NCI-H2196 treated with DMSO at 0.1 percent for 48 hours (cell line): ENCODE results near the gene ARHGDIB.

ENCODE experiments used
- DNase-seq: peaks from one replicate; lab custom pipeline; 2025; ENCODE audit not compliant: unreplicated experiment; lab: John Stamatoyannopoulos, UW

Gene ARHGDIB

DNA sequence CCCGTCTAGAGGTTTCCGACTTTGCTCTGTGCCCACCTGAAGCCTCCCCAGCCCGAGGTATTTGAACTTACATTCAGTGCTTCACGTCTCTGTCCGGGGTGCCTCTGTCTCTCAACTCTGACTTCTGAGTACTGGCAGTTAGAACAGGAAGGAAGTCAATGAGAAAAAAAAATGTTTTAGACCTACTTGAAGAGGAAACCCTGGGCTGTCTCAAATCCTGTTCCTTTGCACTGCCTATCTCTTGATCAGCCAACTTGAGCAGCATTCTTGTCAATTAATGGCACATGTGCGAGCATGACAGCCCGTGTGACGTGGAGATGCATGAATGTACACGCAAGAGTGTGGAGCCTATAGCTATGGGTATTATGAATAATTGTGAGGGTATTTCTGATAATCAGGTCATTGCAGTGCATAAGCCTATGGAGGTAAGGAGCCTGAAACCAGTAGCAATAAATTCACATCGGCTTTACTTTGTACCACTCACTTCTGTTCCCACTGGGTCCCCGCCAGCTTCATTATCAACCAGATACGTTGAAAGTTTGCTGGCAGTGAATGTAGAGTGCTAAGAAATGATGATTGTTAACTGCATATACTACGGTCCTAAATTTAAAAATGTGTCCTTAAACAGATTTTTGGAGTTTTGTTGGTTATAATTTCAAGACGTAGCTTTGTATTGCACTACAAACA lies at the start of gene ARHGDIB:
Gene ARHGDIB, minus strand, starts transcription at position 136 of the 687 bp plus-strand sequence. CDS start 10,889 bp downstream, outside the sequence.
- no peak for DNase-seq

DNA sequence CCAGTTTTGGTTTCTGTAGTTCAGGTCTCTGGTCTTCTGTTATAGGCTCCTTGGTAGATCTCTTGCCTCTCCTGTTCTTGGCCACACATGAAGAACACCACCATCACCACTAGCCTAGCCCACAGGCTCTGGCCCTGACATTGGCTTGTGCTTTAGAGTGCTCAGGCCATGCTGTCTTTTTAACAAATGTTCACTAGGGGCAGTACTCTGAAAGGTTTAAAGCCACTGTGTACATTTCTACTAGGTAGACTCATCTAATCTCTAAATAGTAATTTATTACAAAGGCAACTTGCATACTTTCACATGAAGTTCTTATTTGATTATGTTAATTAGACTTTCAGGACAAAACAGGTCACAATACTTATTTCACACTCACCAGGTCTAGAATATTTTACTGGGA lies 49.8 kb upstream of the ARHGDIB start:
- DNase-seq, result no peak

DNA sequence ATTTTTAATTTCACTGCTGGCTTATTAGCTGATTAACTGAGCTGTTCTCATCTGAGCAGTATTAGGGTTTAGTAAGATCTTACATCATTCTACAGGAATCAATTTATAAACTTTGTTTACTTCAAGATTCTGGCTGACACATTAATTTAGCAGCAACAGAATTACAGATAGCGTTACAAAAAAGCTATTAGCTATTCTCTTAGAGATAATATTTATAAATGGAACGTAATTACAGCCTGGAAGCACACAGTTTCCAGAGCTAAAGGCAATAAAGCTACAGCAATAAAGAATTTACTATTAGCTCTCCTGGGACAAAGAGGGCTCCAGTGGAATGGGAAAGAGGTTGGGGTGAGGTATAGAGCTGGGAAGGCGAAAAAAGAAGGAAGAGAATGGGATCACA lies 46.1 kb upstream of the ARHGDIB start:
- no peak for DNase-seq

DNA sequence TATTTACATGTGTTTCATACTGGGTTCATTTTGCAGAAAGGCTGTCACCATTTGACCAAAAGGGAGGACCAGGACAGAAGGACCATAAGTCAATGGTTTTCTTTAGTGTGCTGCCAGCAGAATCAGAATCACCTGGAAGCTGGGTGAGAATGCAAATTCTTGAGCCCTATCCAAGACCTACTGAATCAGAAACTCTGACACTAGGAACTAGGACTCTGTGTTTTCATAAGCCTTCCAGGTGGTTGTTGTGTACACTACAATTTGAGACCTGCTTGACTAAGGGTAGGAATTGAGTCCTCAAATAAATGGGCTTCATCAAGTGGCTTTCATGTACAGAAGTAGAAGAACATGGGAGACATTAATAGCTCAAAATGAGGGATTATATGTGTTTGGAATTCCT lies 43.7 kb upstream of the ARHGDIB start:
- DNase-seq, result no peak

DNA sequence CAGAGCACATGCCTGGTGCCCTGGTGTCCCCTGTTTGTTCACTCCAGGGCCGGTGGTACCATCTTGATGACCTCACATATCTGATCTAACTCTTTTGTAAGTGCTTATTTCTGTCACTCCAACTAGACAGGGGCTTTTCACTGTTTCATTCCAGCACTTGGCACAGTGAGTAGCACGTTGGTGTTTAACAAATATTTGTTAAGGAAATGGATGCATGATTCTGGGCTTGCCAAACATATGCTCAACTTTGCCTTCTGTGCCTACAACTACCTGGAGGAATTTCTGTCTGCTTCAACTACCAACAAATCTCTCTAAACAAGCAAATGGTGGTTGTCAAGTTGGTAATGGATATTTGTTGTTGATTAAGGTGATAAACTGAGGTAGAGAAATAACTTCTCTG lies 43.0 kb upstream of the ARHGDIB start:
- DNase-seq, result no peak

DNA sequence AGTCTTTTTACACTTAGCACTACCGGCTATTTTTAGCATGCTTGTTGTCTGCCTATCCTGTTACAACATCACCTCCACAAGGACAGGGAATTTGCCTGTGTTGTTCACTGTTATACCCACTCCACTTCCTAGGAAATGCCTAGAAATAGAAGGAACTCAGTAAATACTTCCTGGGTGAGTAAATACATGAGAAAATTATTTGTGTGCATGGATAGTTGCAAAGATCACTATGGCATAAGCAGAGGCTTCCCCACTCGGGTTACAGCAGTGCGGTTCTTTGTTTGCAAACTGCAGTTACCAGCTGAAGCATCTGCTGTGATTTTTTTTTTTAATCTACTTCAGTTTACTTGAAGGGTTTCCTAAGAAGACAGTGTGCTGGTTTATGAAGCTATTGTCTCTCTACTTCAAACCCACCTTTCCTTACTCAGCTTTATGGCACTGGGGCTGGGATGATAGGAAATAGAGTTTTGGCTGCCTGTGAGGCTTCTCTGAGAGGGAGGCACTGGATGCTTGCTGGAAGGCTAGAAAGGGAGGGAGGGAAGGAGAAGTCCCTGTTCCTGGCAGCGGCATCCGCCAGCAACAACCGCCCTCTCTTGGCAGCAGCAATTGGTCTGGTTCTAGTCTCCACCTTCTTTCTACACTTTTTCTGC lies 40.5 kb upstream of the ARHGDIB start:
- no peak for DNase-seq

DNA sequence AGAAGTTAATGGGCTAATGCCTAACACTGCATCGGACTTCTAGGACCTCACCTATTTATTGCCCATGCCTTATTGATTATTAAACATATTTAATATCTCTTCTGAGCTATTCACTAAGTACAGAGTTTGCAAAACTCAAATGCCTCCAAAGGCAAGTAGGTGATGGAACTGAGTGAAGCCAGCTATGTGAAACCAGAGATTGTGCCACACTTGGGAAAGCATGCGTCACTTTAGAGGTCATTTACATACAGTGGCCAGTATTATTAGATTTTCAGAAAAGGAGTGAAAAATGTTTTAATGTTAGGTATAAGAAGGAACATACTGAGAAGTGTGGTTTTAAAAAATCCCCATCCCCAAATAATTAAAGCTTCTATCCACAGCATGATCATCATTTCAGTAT lies 39.2 kb upstream of the ARHGDIB start:
- DNase-seq, result no peak

DNA sequence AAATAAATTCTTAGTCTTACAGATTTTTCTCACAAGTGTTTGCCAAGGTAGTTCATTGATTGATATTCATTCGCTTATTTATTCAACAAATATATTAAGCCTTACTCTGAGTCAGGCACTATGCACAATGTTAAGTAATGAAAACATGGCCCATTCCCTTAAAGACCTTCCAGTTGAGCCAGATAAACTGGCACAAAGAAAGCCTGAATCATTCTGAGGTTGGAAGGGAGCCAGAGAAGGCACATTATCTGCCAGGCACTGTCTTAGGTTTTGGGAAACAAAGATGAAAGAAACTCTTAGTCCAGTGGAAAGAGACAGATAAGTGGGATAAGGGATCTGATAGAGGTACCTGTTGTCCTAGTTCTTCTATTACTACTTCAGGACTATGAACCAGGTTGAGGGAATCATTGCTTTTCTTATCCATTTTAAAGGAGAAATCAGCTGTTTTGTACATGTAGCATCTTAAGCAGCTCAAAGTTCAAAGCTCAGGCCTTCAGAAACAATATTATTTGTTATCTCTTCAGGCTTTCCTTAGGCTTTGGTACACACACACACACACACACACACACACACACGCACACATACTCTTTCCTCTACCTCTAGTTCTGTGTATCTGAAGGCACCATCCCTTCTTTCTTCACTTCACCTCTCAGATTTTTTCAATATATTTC lies 38.4 kb upstream of the ARHGDIB start:
- DNase-seq, result no peak

DNA sequence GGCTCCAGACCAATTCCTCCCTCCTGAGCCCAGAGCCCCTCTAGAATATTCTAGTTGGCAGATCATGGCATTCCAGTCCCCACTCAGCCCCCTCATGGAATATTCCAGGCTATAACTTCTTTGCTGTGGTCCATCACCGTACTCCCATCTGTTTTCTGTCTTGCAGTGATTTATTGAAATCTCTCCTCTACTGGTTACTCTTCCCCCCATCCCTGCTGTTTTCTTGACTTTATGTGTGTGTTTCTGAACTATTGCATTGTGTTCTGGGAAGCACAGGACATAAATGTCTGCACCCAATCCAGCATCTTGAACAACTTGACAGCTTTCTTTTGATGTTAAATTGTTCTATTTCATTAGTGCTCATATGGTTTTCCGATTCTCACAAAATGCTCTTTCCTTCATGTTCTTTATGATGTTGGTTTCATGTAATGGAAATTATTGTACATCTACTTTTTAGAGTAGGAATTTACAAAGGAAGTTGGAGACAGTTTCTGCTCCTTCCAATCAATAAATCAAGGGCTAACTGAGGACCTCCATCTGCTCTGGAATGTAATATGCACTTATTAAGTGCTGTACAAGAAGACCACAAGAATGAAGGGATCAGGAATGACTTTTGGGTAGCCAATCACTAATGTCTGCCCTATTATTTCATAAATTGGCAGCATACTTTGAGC lies 37.8 kb upstream of the ARHGDIB start:
- no peak for DNase-seq

DNA sequence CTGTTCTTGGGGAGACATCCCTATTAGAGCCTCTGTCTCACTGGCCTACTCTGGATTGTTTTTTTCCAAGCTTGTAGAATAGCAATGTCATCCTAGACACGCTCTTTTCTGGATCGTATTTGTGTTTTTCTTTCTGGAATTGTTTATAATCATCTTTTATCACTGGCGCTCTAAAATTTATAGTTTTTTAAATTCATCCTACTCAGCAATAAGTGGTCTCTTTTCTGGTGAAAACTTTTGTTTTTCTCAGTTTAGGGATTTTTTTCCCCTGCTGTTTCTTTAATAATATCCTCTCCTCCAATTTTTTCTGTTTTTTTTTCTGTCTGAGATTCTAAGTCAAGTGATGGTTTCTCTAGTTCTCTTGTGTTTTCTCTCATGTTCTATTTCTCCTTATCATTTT lies 36.6 kb upstream of the ARHGDIB start:
- no peak for DNase-seq

DNA sequence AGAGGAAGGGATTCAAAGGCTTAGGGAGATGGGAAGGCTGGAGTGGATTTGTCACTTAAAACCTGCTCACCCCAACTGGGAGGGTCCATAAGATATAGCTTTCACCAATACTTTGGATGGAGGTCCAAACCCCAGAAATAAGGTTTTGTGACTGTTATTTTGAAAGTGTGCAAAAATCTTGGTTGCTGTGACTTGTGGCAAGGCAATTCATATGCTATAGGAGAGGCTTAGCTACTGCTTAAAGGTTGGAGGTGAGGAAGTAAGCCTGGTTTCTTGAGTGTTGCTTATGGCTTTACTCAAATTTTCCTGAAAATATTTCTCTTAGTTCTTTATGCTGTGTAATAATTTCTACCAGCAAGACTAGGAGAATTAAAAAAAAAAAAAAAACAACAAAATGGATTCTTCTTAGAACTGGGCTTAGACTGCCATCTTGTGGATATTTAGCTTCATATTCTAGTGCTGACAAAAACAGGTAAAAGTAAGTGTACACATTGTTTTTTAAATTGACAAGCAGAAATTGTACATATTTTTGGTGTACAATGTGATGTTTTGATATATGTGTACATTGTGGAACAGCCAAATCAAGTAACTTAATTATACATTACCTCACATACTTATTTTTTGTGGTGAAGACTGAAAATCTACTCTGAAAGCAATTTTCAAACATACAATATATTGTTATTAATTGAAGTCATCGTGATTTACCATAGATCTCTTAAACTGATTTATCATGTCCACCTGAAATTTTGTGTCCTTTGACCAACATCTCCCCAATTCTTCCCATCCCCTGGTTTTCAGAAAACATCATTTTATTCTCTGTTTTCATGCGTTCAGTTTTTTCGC lies 34.4 kb upstream of the ARHGDIB start:
- DNase-seq, result no peak

DNA sequence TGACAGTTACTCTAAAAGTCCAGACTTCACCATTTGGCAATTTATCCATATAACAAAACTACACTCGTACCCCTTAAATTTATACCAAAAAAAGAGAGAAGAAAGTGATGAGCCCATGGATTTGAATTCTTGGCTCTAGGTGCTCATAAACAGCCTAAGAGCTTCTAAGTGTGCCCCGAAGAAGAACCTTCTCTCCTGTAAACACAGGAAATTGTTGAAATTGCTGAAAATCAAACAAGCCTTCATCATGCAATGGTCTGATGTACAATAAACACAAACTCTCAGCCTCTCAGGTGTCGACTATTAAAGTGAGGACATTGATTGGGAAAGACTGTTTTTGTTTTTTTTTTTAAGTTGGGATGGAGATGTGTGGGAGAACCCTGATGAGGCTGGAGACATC lies 33.2 kb upstream of the ARHGDIB start:
- DNase-seq, result no peak

DNA sequence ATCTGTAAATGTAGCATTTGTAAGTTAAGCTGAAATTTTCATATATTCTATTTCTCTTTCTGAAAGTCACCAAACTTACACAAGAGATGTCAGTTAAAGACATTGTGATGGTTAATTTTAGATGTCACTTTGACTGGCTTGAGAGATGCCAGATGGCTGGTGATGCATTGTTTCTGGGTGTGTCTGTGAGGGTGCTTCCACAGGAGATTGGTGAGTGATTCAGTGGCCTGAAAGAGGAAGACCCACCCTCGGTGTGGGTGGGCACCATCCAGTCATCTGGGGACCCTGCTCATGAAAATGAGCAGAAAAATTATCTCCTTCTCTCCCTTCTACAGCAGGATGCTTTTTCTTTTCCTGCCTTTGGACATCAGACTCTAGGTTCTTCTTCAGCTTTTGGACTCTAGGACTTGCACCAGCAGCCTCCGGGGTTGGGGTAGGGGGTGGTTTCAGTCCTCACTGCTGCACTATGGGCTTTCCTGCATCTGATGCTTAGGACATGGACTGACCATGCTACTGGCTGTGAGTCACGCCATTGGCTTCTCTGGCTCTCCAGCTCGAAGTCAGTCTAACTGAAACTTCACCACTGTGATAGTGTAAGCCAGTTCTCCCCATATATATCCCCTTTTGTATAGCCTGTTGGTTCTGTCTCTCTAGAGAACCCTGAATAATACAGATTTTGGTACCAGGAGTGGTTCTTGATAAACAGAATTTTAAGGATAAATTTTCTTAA lies 32.3 kb upstream of the ARHGDIB start:
- no peak for DNase-seq

DNA sequence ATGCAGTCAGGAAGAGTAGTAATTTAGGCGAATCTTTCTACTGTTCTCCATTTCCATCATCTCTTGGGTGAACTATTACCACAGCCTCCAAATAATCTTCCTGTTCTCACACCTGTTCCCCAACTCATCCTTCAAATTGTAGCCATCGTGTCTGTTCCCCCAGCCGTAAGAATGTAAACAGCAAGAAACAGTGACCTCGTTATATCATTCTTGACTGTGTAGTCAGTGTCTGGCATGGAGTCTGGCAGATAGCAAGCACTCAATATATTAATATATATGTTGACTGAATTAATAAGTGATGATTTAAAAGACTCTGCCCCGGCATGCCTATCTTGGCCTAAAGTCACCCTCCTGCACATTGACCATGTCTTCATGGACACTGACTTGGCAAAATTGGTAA lies 31.7 kb upstream of the ARHGDIB start:
- no peak for DNase-seq

DNA sequence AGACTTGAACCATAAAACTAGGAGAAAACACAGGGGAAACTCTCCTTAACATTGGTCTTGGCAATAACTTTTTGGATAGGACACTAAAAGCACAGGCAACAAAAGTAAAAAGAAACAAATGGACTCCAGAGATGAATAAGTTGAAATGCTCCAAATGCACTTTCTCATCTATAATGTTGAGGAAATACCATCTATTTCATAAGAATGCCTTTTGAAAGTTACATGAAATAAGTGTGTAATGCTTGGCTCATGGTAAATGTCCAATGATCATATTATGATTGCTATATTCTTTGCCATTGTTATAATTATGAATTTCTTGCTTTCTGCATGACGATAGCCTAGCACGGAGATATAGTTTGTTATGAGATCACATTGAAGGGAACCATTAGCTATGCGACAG lies 31.3 kb upstream of the ARHGDIB start:
- DNase-seq, result no peak

DNA sequence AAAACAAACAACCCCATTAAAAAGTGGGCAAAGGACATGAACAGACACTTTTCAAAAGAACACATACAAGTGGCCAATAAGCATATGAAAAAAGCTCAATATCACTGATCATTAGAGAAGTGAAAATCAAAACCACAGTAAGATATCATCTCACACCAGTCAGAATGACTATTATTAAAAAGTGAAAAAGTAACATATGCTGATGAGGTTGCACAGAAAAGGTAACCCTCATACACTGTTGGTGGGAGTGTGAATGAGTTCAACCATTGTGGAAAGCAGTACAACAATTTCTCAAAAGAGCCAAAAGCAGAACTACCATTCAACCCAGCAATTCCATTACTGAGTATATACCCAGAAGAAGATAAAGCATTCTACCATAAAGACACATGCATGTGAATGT lies 29.7 kb upstream of the ARHGDIB start:
- no peak for DNase-seq

DNA sequence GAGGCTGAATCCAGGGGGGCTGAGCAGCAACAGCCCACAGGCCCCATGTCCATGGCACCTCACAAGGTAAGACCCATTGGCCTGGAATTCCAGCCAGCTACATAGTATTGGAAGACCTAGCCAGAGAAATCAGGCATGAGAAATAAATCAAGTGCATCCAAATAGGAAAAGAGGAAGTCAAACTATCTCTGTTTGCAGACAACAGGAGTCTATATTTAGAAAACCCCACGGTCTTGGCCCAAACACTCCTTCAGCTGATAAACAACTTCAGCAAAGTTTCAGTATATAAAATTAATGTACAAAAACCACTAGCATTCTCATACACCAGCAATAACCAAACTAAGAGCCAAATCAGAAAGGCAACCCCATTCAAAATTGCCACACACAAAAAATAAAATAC lies 28.4 kb upstream of the ARHGDIB start:
- DNase-seq, result no peak

DNA sequence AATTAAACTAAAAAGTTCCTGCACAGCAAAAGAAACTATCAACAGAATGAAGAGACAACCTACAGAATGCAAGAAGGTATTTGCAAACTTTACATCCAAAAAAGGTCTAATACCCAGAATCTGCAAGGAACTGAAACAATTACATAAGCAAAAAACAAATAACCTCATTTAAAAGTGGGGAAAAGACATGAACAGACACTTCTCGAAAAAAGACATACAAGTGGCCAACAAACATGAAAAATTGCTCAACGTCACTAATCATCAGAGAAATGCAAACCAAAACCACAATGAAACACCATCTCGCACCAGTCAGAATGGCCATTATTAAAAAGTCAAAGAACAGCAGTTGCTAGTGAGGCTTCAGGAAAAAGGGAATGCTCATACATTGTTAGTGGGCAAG lies 26.6 kb upstream of the ARHGDIB start:
- no peak for DNase-seq

DNA sequence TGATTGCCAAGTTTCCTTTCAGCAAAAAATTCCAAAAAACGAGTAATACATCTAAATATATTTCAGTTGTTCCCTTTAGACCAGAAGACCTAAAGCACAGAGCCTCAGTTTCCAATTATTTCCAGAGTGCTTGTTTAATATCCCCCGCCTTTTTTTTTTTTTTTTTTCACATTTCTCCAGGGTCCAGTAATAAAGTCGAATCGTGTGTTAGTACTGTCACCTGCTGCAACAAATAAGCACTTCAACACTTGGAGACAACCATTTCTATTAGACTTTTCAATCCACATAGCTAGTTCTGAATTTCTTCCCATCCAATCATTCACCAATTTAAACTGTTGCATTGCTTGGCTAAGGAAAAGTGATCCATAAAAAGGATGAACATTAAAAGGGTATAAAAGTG lies 25.0 kb upstream of the ARHGDIB start:
- DNase-seq, result no peak

DNA sequence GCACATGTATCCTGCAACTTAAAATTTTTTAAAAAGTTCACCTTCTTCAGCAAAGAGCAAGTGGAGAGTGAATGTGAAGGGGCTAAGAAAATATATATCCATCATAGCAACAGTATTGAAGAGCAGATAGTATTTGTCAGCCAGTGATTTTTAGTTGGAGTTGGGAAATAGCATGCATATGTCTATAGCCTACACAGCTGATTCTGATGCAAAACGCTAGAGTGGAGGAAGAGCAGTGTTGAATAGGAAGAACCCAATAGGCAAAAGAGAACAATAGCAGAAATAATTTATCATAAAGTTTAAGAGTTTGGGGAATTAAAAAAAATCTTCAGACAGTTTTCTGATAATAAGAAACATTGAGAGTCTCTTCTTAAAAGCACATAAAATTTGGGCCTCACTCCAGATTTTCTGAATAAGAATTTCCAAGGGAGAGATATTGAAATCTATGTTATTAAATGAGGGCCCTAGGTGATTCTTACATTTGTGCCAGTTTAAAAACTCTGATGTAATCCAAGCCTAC lies 23.4 kb upstream of the ARHGDIB start:
- DNase-seq, result no peak
